ENCODE measurements around the gene SMS.

DNA sequence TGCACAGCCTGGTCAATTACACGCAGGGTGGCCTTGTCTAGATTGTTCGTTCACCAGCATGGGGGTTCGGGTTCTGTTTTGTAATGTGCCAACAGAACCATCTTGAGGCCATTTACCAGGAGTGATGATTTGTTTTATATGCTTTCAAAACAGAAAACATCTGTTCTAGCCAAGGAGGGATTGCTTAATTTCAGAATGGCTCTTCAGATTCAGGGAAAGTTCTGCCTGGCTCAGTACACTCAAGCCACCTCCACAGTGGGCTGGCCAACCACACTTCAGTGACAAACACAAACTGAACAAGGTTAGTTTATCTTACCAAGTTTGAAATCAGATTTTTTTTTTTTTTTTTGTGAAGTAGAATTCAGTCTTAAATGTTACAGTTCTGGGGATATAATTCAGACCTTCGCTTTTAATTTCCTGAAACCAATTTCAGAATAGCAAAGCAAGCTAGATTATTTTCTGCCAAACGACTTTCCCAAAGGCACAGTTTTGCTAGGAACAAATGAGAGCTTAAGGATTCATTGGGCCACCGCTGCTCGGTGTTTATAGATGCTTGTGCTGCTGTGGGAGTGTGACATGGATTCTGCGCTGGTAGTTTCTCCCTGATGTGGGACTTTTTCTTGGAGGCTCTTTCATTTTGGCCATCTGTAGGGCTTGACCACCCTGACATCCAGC lies 23.4 kb downstream of the SMS start:
- no peak for TF ChIP-seq CTCF (IDR thresholded peaks at IDR 0.05)
- no peak for TF ChIP-seq ZFX (IDR thresholded peaks at IDR 0.05; ENCODE audit: borderline replicate concordance)
